Liver (tissue), 9 donors: Measurements from ENCODE around the gene GLRX3. TPM values are rescaled to one million over a fixed set of nuclear protein-coding genes. Genes with fewer than 3 reads are reported as not detected.

Experiments
- DNase-seq: peaks from one replicate; pipeline ENCODE4 v3.0.0-alpha.2; 2017; ENCODE audit warnings: low spot score
- H3K27ac ChIP-seq, 2 donors: one replicate each; pipeline ENCODE4 v1.7.0; 2013; ENCODE audit warnings: inconsistent platforms in 2 of 2, low read length in 2 of 2, control low read depth in 1 of 2, low read depth in 1 of 2, mild to moderate bottlenecking in 1 of 2
- H3K27me3 ChIP-seq, 4 donors: one replicate each; pipeline versions ENCODE4 v1.6.1 to v1.7.0; 2013; ENCODE audit warnings: low read length in 3 of 4, inconsistent platforms in 1 of 4, mild to moderate bottlenecking in 1 of 4, moderate library complexity in 1 of 4; ENCODE audit not compliant: control insufficient read depth in 4 of 4, insufficient read depth in 4 of 4
- H3K36me3 ChIP-seq, 4 donors: one replicate each; pipeline versions ENCODE4 v1.6.1 to v1.7.0; 2013; ENCODE audit warnings: low read length in 3 of 4, mild to moderate bottlenecking in 3 of 4, low read depth in 1 of 4, moderate library complexity in 1 of 4; ENCODE audit not compliant: control insufficient read depth in 4 of 4, insufficient read depth in 3 of 4
- H3K4me1 ChIP-seq, 4 donors: one replicate each; pipeline versions ENCODE4 v1.6.1 to v1.7.0; 2013; ENCODE audit warnings: low read length in 3 of 4, mild to moderate bottlenecking in 3 of 4, moderate library complexity in 1 of 4; ENCODE audit not compliant: control insufficient read depth in 4 of 4, insufficient read depth in 4 of 4
- H3K4me3 ChIP-seq, 3 donors: one replicate each; pipeline versions ENCODE4 v1.6.1 to v1.7.0; 2013; ENCODE audit warnings: low read length in 3 of 3, control low read depth in 1 of 3, low read depth in 1 of 3, mild to moderate bottlenecking in 1 of 3
- H3K9ac ChIP-seq, 2 donors: one replicate each; pipeline ENCODE4 v1.7.0; 2013; ENCODE audit warnings: low read length in 2 of 2, mild to moderate bottlenecking in 2 of 2, moderate library complexity in 2 of 2, control low read depth in 1 of 2, low read depth in 1 of 2
- H3K9me3 ChIP-seq, 4 donors: one replicate each; pipeline versions ENCODE4 v1.6.1 to v1.7.0; 2013; ENCODE audit warnings: low read length in 3 of 4; ENCODE audit not compliant: control insufficient read depth in 4 of 4
- FOXA1 ChIP-seq: IDR thresholded peaks from 2 replicates; pipeline ENCODE4 v1.6.1; 2016; ENCODE audit warnings: antibody characterized with exemption
- GABPA ChIP-seq, 2 donors: IDR thresholded peaks in 1 of 2; conservative IDR thresholded peaks in 1 of 2; 2 replicates each; pipeline ENCODE4 v1.6.1; 2016; ENCODE audit warnings: antibody characterized with exemption in 2 of 2, mild to moderate bottlenecking in 1 of 2, moderate library complexity in 1 of 2
- HNF4A ChIP-seq, 2 donors: conservative IDR thresholded peaks; 2 replicates each; pipeline ENCODE4 v1.6.1; 2016; ENCODE audit warnings: antibody characterized with exemption in 2 of 2, mild to moderate bottlenecking in 2 of 2
- HNF4G ChIP-seq: IDR thresholded peaks from 2 replicates; pipeline ENCODE4 v1.6.1; 2016; ENCODE audit warnings: antibody characterized with exemption
- JUND ChIP-seq, 2 donors: IDR thresholded peaks; 2 replicates each; pipeline ENCODE4 v1.6.1; 2016; ENCODE audit warnings: antibody characterized with exemption in 2 of 2
- NR2F2 ChIP-seq: IDR thresholded peaks from 2 replicates; pipeline ENCODE4 v1.6.1; 2016; ENCODE audit warnings: antibody characterized with exemption
- RXRA ChIP-seq, 2 donors: IDR thresholded peaks; 2 replicates each; pipeline ENCODE4 v1.6.1; 2017 to 2018; ENCODE audit warnings: antibody characterized with exemption in 2 of 2, mild to moderate bottlenecking in 1 of 2
- TAF1 ChIP-seq: conservative IDR thresholded peaks from 2 replicates; pipeline ENCODE4 v1.6.1; 2016; ENCODE audit warnings: antibody characterized with exemption, mild to moderate bottlenecking
- WGBS: extraction: QIAGEN DNeasy Blood & Tissue Kit; methylation state at CpG from one replicate; pipeline ENCODE4 v1.1.7; 2013; 5-methylcytosine and 5-hydroxymethylcytosine counted together
- polyA plus RNA-seq, 2 donors: library from polyadenylated mRNA; stranded (reverse) in 1 of 2; unstranded in 1 of 2; fragments of 200-250 nt in 1 of 2; fragments of >200 nt in 1 of 2; fragmentation: Nextera tagmentation in 1 of 2; extraction: Ambion mirVana in 1 of 2; gene quantifications; one replicate each; pipeline versions ENCODE4 v1.2.1 to v1.2.3, GENCODE V29; 2013 to 2015
- total RNA-seq, 2 donors: library from RNA; depleted of rRNA; stranded (reverse); fragments of >200 nt; gene quantifications; one replicate each; pipeline ENCODE4 v1.2.3, GENCODE V29; 2014
- TF ChIP-seq, protein P1 (sequence below): IDR thresholded peaks from 2 replicates; pipeline ENCODE4 v1.6.1; 2016; ENCODE audit warnings: antibody characterized with exemption, mild to moderate bottlenecking
- TF ChIP-seq, protein P2 (sequence below): IDR thresholded peaks from 2 replicates; pipeline ENCODE4 v1.6.1; 2016; ENCODE audit warnings: antibody characterized with exemption
- donor health status: healthy.
- donor health status: healthy.
- donor health status: healthy.
- donor health status: healthy.
- donor health status: healthy.

Gene GLRX3
- total and polyA plus RNA-seq, 4 donors = 24.0 to 34.0 (median 28.5) TPM

DNA sequence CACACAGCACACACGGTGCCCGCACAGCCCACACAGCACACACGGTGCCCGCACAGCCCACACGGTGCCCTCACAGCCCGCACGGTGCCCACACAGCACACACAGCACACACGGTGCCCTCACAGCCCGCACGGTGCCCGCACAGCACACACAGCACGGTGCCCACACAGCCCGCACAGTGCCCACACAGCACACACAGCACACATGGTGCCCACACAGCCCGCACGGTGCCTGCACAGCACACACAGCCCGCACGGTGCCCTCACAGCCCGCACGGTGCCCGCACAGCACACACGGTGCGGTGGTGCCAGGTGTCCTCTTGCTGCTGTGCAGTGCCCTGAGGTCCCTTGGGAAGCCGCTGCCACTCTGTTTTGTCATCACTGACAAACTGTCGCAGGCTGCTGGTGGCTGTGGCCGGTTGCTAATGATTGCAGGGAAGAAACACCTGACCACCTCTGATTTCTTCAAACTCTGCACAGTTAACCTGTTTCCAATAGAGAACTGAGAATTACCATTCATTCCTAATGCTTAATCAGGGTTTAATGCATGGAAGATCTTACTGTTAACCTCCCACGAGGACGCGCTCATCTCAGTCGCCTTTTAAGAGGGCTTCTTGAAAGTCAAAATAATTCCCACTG, 66.9 kb downstream of the GLRX3 start:
- no peak overlapping the region for H3K27ac ChIP-seq
- no peak overlapping the region for H3K4me3 ChIP-seq
- no peaks in the 10 kb centered on the region for H3K36me3 ChIP-seq
- no peaks in the 10 kb centered on the region for H3K4me1 ChIP-seq
- H3K27me3 ChIP-seq = no peaks in the 10 kb centered on the region
- DNase-seq = no peak
- WGBS = 91% methylated on average over 29 of the region's 29 CpGs
- TF ChIP-seq RXRA (IDR thresholded peaks at IDR 0.05) = no peak
- TF ChIP-seq FOXA1 = no peak
- TF ChIP-seq, protein P1, sequence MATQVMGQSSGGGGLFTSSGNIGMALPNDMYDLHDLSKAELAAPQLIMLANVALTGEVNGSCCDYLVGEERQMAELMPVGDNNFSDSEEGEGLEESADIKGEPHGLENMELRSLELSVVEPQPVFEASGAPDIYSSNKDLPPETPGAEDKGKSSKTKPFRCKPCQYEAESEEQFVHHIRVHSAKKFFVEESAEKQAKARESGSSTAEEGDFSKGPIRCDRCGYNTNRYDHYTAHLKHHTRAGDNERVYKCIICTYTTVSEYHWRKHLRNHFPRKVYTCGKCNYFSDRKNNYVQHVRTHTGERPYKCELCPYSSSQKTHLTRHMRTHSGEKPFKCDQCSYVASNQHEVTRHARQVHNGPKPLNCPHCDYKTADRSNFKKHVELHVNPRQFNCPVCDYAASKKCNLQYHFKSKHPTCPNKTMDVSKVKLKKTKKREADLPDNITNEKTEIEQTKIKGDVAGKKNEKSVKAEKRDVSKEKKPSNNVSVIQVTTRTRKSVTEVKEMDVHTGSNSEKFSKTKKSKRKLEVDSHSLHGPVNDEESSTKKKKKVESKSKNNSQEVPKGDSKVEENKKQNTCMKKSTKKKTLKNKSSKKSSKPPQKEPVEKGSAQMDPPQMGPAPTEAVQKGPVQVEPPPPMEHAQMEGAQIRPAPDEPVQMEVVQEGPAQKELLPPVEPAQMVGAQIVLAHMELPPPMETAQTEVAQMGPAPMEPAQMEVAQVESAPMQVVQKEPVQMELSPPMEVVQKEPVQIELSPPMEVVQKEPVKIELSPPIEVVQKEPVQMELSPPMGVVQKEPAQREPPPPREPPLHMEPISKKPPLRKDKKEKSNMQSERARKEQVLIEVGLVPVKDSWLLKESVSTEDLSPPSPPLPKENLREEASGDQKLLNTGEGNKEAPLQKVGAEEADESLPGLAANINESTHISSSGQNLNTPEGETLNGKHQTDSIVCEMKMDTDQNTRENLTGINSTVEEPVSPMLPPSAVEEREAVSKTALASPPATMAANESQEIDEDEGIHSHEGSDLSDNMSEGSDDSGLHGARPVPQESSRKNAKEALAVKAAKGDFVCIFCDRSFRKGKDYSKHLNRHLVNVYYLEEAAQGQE = no peak
- no peak for TF ChIP-seq JUND (IDR thresholded peaks at IDR 0.05)
- no peak for TF ChIP-seq NR2F2
- no peak for TF ChIP-seq HNF4G
- TF ChIP-seq, protein P2, sequence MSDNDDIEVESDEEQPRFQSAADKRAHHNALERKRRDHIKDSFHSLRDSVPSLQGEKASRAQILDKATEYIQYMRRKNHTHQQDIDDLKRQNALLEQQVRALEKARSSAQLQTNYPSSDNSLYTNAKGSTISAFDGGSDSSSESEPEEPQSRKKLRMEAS = no peak
- H3K9me3 ChIP-seq = no peaks in the 10 kb centered on the region
- H3K9ac ChIP-seq = no peak overlapping the region

DNA sequence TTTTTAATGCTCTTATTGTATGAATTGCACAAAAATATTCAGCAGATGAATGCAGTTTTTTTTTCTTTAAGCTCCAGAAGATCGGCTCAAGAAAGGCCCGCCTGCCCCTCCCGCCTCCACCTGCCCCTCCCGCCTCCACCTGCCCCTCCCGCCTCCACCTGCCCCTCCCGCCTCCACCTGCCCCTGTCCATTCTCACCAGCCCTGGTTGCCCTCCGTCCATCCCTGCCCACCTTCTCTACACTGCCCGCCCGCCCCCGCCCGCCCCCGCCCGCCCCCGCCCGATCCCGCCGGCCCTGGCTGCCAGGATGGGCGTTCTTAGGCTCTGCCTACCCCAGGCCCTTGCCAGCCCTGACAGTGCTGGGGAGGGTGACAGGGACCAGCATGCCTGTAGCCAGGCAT, 67.4 kb downstream of the GLRX3 start:
- H3K4me3 ChIP-seq = no peak overlapping the region
- H3K27ac ChIP-seq = no peak overlapping the region
- H3K36me3 ChIP-seq = no peaks in the 10 kb centered on the region
- H3K27me3 ChIP-seq = no peaks in the 10 kb centered on the region
- no peak for TF ChIP-seq TAF1
- no peak for TF ChIP-seq FOXA1
- TF ChIP-seq, protein P1 = no peak
- no peak for TF ChIP-seq HNF4A (conservative IDR thresholded peaks at IDR 0.05)
- no peak for TF ChIP-seq GABPA (IDR thresholded peaks at IDR 0.05 in 1 of 2, conservative IDR thresholded peaks at IDR 0.05 in 1 of 2)
- 62% methylated on average over 18 of the region's 18 CpGs for WGBS
- no peaks in the 10 kb centered on the region for H3K4me1 ChIP-seq
- no peak overlapping the region for H3K9ac ChIP-seq
- H3K9me3 ChIP-seq = no peaks in the 10 kb centered on the region
- DNase-seq = no peak
